T-helper 2 cell treated with Interferon-gamma antibody and Interleukin-4, amounts not matched to agents 5 μg/mL and 100 μg/mL, for 36 hours (primary cell): ENCODE data around the gene TEX51.

Experiments used
- DNase-seq: peaks from one replicate; pipeline ENCODE4 v3.0.0; 2021; ENCODE audit warnings: low spot score
- H3K27ac Mint-ChIP-seq: one replicate; pipeline ENCODE4 v1.8.0; 2021; ENCODE audit warnings: mild to moderate bottlenecking, mixed read lengths
- H3K27me3 Mint-ChIP-seq: one replicate; pipeline ENCODE4 v1.8.0; 2021; ENCODE audit warnings: low read depth, mixed read lengths
- H3K36me3 Mint-ChIP-seq: one replicate; pipeline ENCODE4 v1.8.0; 2021; ENCODE audit warnings: low read depth, mixed read lengths
- H3K4me1 Mint-ChIP-seq: one replicate; pipeline ENCODE4 v1.8.0; 2021; ENCODE audit warnings: low read depth, mixed read lengths
- H3K4me3 Mint-ChIP-seq: one replicate; pipeline ENCODE4 v1.8.0; 2022; ENCODE audit warnings: mild to moderate bottlenecking, moderate library complexity, mixed read lengths
- H3K9me3 Mint-ChIP-seq: one replicate; pipeline ENCODE4 v1.8.0; 2021; ENCODE audit warnings: mixed read lengths

TEX51 gene

DNA sequence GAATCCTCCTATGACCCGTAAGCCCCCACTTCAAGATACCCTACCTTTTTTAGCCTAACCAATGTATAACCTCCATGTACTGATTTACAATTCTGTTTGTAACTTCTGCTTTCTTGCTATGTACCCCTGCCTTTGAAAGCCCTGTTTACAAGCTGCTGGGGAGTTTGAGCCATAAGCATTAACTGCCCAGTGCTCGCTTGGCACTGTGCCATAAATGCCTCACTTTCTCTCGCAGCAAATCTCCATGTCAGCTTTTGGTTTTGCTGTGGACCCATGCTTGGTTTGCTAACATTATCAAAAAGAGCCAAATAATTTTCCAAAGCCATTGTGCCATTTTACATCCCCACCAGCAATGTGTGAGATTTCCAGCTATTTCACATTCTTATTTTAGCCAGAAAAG lies 51.8 kb downstream of the TEX51 start:
- H3K27me3 Mint-ChIP-seq = peaks cover 2% of the 10 kb centered on the region
- H3K36me3 Mint-ChIP-seq = no peaks in the 10 kb centered on the region
- no peaks in the 10 kb centered on the region for H3K4me1 Mint-ChIP-seq
- no peak overlapping the region for H3K27ac Mint-ChIP-seq
- no peaks in the 10 kb centered on the region for H3K9me3 Mint-ChIP-seq
- H3K4me3 Mint-ChIP-seq = no peak overlapping the region
- no peak for DNase-seq
